Measurements from ENCODE around the gene FLNB.

FLNB gene

GRCh38 chr3:58112185-58112535 lies 103.9 kb downstream of the FLNB start:
- DNase-seq: no peak

- DNase-seq: no peak
These were observed 107.0 kb downstream of the FLNB start for GRCh38 chr3:58115175-58115574.

- DNase-seq: peak; percentile 30
These were observed 108.1 kb downstream of the FLNB start for GRCh38 chr3:58116161-58116955.

GRCh38 chr3:58116985-58117384 lies 108.8 kb downstream of the FLNB start:
- DNase-seq: no peak

GRCh38 chr3:58117561-58118181 lies 109.4 kb downstream of the FLNB start:
- DNase-seq: no peak

- DNase-seq: no peak
These were observed 111.0 kb downstream of the FLNB start for GRCh38 chr3:58119186-58119585.

GRCh38 chr3:58120075-58120812 lies 112.0 kb downstream of the FLNB start:
- DNase-seq: no peak

- DNase-seq: no peak
These were observed 113.0 kb downstream of the FLNB start for GRCh38 chr3:58121183-58121582.

GRCh38 chr3:58122936-58123700 lies 114.9 kb downstream of the FLNB start:
- no peak for DNase-seq

- no peak for DNase-seq
These were observed 116.2 kb downstream of the FLNB start for GRCh38 chr3:58124387-58124786.

- DNase-seq: no peak
These were observed 121.0 kb downstream of the FLNB start for GRCh38 chr3:58129041-58129770.

DNA sequence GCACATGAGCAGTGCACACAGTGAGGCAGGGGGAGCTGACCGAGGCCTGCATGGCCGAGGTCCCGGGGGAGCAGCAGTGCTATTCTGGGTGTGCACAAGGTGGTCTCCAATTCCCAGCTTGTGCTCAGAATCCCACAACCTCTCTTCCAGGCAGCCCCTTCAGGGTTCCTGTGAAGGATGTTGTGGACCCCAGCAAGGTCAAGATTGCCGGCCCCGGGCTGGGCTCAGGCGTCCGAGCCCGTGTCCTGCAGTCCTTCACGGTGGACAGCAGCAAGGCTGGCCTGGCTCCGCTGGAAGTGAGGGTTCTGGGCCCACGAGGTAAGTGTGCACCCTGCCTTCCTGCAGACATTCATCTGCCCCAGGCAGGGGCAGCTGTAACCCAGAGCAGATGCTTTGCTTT lies 122.4 kb downstream of the FLNB start:
- DNase-seq: no peak

- no peak for DNase-seq
These were observed 123.0 kb downstream of the FLNB start for GRCh38 chr3:58131101-58131825.

DNA sequence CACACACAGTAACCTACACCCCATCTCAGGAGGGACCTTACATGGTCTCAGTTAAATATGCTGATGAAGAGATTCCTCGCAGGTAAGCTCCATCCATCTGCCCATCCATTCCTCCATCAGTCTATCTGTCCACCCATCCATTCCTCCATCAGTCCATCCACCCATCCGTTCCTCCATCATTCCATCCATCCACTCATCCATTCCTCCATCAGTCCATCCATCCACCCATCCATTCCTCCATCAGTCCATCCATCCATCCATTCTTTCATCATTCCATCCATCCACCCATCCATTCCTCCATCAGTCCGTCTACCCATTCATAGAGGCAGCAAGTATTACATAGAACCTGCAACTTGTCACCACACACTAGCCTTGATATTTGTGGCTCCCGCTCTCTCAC lies 124.6 kb downstream of the FLNB start:
- DNase-seq: no peak

- no peak for DNase-seq
These were observed 126.2 kb downstream of the FLNB start for GRCh38 chr3:58134468-58134867.

DNA sequence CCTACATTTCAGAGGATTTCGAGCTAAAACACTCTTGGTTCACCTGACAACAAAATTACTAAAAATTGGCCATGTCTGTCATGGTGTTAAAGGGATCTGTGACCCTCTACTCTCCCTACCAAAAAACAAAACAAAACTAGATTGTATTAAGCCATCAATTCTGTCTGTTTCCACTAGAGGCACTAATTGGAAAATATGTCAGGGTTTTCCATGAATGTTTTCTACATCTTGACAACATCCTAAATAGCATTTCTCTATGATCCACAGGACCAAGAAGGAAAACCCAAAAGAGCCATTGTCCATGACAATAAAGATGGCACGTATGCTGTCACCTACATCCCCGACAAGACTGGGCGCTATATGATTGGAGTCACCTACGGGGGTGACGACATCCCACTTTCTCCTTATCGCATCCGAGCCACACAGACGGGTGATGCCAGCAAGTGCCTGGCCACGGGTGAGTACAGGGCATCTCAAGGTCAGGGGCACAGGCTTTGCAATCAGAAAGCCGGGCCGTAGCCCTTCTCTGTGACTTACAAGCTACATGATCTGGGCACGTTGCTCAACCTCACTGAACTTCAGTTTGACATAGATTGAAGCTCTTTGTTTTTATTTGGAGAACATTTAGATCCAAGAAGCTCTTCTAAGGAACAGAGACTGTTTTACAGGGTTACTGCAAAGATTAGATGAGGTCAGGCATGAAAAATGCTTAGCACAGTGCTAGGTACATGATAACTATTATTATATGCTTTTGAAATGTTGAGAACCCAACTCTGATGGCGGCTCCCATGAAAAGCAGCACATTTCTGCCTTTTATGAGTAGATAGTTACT lies 127.7 kb downstream of the FLNB start:
- no peak for DNase-seq

DNA sequence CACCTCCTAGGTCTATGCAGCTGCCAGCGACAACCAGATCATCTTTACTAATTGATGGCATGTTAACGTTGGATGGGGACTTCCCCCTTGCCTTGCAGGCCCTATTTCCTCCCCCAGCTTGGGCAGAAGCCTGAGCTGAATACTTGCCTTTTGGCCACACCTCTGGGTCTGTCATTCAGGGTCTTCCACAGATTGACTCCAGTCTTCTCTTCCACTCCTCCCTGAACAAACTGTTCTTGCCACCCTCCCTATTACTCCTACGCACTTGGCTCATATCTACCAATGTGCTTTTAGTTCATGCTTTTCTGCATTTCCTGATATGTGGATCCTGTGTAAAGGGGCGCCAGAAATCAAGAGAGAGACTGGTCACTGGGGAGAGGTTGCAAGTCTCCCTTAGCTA lies 129.1 kb downstream of the FLNB start:
- no peak for DNase-seq

GRCh38 chr3:58141766-58142345 lies 133.6 kb downstream of the FLNB start:
- no peak for DNase-seq

GRCh38 chr3:58143417-58144055 lies 135.3 kb downstream of the FLNB start:
- DNase-seq: no peak

Data from stimulated activated CD4-positive, alpha-beta T cell treated with anti-CD3 and anti-CD28 coated beads, Interleukin-15, amount 100 ng/mL, for 24 hours (primary cell).